Subcutaneous preadipocyte (primary cell): ENCODE results near the gene UAP1. TPM values are rescaled to one million over a fixed set of nuclear protein-coding genes. Genes with fewer than 3 reads are reported as not detected.

Experiments used
- small RNA-seq: library from RNA; depleted of rRNA; stranded (forward); fragments of <200 nt; gene quantifications from one replicate; pipeline ENCODE3, GENCODE V24; 2012
- total RNA-seq: library from RNA; depleted of rRNA; stranded (reverse); fragments of >200 nt; gene quantifications from 2 replicates; pipeline ENCODE4 v1.2.3, GENCODE V29; 2012

The UAP1 gene
- 132 and 141 TPM in 2 replicates for total RNA-seq

DNA sequence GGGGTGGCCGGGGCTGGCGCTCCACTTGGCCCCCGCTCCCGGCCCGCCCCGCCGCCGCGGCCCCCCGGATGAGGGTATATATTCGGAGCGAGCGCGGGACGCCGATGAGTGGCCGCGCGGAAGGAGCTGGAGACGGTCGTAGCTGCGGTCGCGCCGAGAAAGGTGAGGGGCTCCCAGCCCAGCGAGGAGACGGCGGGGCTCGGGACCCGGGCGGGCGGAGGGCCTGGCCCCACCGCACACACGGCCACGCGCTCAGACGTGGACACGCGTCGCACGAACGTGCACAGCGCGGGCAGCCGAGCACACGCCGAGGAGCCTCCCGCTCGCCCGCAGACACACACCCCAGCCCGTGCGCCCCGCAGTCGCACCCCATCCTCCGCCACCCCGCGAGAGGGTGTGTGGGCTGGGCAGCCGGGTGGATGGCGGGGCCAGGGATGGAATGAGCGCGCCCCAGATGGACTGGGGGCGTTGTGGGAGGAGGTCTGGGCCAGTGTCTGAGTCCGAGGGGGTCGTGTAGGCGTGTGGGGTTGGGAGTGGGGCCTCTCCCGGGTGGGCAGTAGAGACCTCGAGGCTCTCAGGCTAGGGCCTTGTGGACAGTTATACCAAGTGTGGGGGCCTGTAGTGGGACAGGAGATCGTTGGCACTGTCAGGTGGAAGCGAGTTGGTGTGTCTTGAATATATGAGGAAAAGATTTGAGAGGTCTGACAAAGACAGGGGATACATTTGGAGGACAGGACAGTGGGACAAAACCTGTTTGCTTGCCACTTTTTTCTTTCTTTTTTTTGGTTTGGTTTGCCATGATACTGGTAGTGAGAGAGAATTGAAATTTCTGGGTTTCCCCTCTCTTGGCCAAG, at the start of gene UAP1:
Gene UAP1 (plus strand): TSS at position 107 of the 854 bp plus-strand sequence. CDS start 4,347 bp downstream, outside the sequence.

DNA sequence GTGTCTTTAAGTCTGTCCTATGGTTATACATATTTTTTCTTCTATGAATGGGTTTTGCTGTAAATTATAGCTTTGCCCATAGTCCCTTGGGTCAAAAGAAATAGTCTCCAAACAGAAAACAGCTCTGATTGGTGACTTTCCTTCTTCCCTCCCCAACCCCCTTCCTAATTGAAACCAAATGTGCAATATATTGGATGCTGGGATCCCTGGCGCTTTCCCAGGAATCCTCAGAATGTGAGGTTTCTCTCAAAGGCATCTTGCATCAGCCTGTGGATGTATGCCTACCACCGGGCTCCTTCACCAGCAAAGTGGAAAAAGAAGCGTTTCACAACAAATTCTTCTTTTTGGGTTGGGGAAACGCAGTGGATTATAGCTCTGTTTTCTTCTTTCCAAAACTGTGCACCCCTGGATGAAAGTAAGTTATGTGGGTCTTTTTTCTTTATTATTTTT, 70.7 kb downstream of the UAP1 start, which contains the start of gene DDR2:
Gene DDR2 (plus strand): TSS at position 248 of the 450 bp plus-strand sequence. CDS start 86,600 bp downstream, outside the sequence.

Small RNA genes within 50 kb of the gene (small RNA-seq; reads per million reads assigned to genes)
- not detected for gene UQCRBP2

Other genes with a start within 250 kb of the UAP1 start
- gene SPATA46, start 184.9 kb upstream of the UAP1 start, total RNA-seq: not detected in 2 replicates
- gene C1orf226, start 180.0 kb upstream of the UAP1 start, total RNA-seq: under 0.01 TPM in 1 of 2 replicates, not detected in the other
- under 0.01 TPM in 2 replicates for gene SH2D1B, start 149.6 kb upstream of the UAP1 start, total RNA-seq
- 43.0 and 69.4 TPM in 2 replicates for gene UHMK1, start 63.9 kb upstream of the UAP1 start, total RNA-seq
- gene DDR2, start 70.7 kb downstream of the UAP1 start, total RNA-seq: 181 and 196 TPM in 2 replicates
- gene HSD17B7, start 229.0 kb downstream of the UAP1 start, total RNA-seq: 32.0 and 44.4 TPM in 2 replicates